HG03139 (cell line): ENCODE measurements around the gene AHNAK.
"Not testable (repeated sequence)": the region's sequence is repeated elsewhere in the genome, so short reads cannot be mapped to it uniquely, and the experiment has no call there.

Experiments
- ATAC-seq: cut with Tn5 transposase; IDR thresholded peaks from one replicate; pipeline ENCODE4 v1.9.1; 2021; ENCODE audit not compliant: unreplicated experiment

Gene AHNAK

DNA sequence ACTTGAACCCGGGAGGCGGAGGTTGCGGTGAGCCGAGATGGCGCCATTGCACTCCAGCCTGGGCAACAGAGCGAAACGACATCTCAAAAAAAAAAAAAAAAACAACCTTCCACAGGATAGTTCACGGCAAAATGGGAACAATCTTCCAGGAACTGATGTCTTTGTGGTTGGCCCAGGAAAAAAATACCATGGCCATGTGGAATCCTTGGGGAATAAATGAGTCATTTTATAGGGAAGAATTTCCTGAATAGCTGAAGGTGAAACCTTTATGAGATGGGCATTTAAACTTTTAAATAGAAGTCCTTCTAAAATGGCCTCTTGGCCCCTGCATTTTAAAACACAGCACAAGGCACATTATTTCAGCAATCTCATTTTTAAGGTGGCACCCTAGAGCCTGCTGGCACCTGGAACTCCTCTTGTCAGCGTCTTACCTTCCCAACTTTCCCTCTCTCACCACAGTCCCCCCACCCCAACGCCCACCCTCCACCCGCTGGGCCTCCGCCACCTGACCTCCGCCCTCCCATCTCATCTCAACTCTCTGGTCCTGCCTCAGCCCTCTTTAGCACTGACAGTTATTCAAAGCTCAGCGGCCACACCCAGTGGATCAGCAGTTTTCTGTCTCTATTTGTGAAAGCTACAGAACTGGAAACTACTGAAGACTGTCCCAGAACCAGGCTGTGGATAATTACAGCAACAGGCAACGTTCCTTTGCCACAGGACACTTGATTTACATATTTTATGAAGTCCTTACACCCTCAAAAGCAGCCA is 84.7 kb downstream of the AHNAK start:
- ATAC-seq, result no peak

DNA sequence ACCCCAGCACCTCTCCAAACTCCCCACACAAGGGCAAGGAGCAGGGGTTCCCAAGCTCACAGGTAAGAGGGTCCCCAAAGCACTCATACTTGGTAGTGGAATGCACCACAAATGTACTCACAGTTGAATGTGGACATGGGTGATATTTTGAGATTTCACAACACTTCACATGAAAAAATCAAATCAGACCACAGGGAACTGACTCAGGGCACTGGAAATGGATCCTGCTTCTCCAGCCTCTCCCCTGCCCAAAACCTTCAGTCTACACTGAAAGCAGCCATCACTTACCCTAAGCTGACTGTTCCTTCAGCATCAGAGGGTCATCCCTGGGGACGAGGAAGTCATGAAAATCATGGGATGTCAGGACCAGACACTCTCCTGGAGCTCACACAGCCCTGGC is 87.5 kb downstream of the AHNAK start:
- ATAC-seq, result no peak

DNA sequence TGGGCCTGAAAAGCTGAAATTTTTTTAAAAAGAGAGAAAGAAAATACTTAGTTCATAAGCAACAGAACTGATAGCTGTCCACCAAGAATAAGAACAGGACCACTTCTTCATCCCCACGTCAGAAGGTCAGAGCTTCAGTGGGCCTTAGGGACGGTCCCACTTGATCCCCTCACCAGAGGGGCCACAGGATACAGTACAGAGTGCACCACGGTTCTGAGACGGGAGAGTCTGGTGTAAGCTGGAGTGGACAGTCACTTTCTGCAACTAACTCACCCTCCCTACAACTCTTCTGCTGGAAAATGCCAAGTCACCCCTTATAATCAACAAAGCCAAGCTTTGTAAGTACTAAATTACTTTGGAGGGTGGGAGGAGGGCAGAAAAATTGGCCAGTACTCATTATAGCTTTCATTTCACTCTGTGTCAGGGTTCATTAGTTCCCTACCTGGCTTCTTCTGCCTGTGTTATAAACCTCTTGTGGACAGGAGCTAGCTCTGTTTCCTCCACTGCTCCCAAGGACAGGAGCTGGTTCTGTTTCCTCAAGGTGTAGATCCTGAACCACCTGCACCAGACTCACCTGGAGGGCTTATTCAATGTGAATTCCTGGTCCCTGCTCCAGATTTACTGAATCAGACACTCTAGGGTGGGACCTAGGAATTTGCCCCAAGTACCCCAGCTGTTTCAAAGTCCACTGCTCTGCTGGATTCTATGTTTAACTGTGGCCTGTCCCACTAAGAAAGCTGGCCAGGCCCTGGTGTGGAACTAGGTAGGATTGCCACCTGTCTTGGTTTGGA is 88.2 kb downstream of the AHNAK start:
- no peak for ATAC-seq

DNA sequence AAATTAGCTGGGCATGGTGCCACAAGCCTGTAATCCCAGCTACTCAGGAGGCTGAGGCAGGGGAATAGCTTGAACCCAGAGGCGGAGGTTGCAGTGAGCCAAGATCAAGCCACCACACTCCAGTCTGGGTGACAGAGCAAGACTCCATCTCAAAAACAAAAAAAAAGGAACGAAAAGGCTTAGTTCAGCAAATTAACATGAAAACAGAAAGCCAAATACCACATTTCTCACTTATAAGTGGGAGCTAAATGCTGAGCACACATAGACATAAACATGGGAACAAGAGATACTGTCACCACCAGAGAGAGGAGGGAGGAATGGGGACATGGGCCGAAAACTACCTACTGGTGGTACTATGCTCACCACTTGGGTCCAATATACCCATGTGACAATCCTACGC is 89.1 kb downstream of the AHNAK start:
- ATAC-seq, result no peak

DNA sequence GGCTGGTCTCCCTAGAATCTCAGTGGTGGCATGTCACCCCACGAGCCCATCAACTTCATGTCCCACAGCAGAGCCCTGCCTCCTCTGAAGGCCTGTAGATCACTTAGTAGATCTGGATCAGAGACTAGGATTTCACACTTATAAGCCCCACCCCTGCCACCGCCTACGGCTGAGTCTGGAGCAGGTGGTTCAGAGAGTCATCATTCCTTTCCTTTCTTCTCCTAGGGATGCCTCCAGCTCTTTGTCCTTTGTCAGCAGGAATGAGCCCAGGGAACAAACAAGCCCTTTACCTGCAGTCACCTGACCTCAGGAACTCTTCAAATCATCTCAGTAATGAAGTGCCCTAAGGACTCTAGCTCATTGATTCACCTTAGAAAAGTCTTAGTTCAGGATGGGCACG is 90.0 kb downstream of the AHNAK start:
- no peak for ATAC-seq

DNA sequence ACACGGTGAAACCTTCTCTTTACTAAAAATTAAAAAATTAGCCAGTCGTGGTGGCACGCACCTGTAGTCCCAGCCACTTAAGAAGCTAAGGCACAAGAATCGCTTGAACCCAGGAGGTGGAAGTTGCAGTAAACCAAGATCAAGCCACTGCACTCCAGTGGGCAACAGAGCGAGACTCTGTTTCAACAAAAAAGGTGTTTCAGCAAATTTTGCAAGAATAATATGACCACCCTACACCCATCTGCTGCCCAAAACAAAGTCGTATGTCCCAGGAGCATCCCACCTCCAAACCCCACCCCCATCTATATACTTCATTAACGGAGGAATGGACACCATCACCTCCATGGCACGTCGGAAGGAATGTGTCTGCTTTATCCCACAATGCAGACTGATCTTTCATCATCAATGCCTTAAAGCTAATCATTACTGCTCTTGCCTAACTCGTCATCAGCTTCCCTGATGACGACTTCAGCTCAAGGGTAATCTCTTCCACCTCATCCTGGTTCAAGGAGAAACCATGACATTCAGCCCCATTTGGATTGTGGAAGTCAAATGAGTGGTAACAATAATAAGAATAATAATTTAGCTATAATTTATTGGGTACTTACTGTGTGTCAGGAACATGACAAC is 93.7 kb downstream of the AHNAK start:
- ATAC-seq, result no peak

DNA sequence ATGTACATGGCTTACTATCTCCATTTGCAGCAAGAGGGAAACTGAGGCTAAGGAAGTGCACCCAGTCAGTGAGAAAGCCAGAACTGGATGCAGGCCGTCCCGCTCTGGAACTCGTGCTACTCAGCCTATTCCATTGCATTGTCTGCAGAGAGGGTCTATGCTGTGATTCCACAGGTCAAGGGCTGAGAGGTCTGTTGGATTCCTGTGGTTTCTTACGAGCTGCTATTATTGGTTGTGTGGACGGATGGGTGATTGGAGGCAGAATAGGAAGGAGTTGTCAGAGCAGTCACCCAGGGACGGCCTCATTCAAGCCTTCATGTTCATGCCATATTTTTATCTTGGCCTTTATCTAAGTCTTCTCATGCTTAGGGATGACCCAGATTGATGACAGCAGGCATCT is 94.3 kb downstream of the AHNAK start:
- ATAC-seq, result no peak

DNA sequence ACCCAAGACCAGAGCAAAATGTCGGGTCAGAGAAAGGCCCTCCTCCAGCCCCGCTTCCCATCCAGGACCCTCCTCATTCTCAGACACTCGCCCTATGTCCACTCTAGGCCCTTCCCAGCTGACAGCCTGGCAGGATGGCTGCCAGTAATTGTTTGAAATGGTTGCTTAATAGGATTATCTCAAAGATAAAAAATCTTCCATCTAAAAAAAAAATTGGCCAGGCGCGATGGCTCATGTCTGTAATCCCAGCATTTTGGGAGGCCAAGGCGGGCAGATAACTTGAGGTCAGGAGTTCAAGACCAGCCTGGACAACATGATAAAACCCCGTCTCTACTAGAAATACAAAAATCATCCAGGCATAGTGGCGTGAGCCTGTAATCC is 95.4 kb downstream of the AHNAK start:
- ATAC-seq, result no peak

DNA sequence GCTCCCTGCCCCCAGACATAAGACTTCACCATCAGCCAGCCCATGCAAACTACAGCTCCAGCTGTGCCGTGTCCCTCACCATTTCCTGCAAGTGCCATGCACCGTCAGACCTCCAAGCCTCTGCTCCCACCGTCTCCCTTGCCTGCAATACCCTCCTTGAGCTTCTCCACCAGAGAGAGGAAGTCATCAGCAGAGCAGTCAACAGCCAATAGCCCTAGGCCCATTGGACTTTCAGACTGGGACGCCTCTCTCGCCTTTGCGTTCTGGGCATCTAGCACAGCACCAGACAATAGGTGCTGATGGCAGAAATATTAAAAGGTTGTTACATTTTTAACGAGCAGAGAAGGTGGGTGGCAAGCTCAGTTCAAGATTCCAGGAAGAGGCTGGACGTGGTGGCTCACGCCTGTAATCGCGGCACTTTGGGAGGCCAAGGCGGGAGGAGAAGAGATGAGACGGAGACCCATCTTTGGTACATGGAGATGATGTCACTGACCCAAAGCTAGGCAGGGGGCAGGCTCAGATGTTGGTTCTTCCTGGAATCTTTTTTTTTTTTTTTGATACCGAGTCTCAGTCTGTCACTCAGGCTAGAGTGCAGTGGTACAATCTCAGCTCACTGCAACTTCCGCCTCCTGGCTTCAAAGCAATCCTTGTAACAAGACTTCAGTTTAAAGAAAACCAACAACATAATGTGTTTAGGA is 95.9 kb downstream of the AHNAK start:
- no peak for ATAC-seq

DNA sequence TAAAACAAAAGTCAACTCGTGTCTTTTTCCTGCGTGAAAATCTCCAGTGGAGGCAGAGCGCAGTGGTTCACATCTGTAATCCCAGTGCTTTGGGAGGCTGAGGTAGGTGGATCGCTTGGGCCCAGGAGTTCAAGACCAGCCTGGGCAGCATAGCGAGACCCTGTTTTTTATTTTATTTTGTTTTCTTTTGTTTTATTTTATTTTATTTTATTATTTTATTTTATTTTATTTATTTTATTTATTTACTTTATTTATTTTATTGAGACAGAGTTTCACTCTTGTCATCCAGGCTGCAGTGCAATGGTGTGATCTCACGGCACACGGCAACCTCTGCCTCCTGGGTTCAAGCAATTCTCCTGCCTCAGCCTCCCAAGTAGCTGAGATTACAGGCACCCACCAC is 96.7 kb downstream of the AHNAK start:
- ATAC-seq, result not testable (repeated sequence)

DNA sequence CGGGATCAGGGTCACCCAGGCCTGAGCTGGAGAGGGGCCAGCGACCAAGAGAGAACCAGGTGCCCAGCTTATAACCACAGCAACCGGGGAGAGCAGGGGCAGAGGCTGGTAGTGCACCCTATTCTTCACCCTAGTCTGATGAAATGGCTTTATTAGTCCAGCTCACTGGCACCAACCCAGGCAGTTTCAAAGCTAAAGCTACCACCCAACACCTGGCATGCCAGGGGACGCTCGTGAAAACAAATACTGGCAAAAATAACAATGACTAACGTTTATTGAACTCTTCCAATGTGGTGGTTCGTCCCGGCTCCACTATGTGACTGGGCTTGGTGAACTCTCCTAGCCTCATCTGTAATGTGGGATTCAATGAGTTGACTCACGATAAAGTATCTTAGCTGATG is 97.2 kb downstream of the AHNAK start:
- ATAC-seq, result no peak

DNA sequence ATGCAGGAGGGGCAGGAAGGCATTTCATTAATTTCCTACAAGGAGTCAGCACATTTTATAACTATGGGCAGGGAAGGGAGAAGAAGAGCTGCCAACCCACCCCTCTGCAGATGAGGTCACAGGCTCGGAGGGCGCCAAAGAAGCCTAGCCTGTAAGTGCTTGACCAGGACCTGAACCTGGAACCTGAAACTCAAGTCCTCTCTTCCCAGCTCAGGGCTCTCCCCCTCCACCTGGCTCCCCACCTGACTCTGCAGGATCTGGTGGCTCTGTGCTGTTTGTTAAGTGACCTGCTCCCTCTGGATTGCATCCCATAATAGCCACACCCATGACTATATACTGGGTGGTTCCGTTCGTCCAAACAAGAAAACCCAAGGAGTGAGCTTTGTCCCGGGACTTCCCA is 100.5 kb downstream of the AHNAK start:
- ATAC-seq, result no peak

DNA sequence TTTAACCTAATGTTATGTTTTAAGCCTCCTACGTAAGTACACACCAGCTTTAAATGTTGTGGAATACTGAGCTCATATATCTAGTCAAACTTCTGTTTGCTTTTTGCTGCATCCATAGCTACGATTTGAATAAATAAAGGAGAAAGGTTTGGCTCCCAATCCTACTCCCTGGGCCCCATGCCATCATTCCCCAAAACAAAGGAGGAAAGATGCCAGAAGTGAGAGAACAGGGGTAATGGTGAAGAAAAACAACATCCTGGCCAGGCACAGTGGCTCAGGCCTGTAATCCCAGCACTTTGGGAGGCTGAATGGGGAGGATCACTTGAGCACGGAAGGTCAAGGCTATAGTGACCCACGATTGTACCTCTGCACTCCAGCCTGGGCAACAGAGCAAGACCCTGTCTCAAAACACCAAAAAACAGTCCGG is 101.3 kb downstream of the AHNAK start:
- ATAC-seq, result no peak

DNA sequence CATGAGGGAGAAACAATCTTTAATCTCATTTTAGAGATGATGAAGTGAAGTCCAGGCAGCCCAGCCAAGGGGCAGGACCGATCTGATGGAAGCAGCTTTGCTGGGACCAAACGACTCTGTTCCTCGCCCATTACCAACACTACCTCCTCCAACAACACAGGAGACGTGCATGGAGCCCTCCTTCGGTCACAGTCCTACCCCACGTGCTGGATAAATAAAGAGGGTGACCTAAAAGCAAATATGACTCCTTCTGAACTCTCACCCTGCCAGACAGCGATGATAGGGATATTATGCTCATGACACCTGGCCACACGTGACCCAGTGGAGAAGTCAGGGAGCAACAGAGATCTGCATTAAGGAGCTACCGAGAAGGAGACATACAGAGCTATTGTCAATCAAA is 101.8 kb downstream of the AHNAK start:
- ATAC-seq, result no peak

DNA sequence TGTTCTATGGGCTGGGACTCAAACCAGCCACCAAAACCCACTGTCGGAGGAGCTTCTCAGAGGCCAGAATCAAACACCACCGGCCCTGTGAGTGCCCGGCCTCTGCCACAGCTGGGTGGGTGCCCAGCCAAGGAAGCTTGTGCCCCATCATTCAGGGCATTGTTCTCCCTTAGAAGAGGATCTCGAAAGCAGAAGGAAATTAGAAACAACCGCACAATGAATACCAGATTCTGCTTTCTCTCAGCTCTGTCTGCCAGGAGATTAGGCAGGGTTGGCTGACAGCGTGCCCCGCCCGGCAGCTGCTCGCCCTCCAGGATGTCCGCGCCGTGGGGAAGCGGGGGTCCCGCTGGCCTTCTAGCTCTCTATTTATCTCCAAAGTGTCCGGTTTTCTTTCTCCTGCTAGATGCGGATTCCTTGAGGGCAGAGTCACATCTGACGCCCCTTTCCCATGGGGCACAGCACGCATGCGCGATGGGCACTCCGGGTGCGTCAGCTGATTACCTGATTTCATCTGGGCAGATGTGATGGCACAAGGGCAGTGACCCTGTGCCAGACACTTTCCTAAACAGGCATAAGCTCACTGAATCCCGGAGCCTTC is 102.3 kb downstream of the AHNAK start:
- ATAC-seq, result no peak

DNA sequence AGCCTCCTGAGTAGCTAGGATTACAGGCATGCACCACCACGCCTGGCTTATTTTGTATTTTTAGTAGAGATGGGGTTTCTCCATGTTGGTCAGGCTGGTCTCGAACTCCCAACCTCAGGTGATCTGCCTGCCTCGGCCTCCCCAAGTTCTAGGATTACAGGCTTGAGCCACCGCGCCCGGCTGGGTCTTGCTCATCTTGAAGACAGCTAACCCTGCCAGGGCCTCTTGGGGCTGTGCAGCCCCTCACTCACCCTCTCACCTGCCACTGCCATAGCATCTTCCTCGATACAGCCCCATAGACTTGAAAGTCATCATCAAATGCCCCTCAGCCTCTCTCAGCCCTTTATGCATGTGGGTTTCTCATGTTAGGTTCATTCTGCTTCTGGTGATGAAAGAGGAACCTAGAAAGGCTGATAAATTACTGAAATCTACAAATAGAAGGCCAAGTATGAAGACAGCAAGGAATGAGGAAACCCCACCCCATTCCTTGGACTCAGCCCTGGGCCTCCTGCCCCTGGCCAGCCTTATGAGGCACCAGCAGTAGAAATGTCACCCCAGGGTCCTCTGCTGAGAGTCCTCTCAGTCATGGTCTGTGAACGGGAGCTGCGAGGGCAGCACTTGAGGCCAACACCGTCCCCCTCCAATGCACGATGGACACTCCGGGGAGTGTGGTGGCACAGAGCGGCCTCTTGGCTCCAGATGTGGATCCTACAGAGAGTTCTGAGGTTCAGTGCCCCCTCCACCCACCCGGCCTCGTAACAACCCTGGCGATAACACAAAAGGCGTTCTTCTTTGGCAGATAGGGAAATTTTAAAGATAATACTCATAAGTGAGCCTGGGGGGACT is 103.0 kb downstream of the AHNAK start:
- no peak for ATAC-seq

DNA sequence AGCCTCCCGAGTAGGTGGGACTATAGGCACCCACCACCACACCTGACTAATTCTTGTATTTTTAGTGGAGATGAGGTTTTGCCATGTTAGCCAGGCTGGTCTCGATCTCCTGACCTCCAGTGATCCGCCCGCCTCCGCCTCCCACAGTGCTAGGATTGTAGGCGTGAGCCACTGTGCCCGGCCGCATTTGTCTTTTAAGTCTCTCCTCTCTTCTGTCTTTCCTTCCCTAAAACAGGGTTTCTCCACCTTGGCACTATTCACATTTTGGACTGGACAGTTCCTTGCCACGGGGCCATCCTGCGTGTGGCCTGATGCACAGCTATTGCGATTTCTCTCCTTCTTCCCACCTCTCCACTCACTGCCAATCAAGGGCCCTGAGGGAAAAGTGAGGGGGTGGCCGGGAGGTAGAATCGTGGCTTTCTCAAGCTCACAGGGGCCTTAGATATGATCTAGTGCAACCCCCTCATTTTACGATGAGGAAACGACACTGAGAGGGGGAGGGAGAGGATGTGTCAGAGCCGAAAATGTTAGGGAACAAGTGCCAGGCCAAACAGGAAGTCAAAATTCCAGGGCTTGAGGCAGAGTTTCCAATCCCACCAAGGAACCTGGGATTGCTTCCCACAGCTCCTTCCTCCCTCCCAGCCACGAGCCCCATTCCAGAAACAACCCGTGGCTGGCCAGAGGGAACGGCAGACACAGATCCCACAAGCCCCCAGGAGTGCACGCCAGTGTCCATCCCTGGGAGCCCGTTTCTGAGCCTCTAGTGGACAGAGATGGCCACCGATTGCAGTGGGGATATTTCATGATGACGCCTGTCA is 106.6 kb downstream of the AHNAK start:
- no peak for ATAC-seq

DNA sequence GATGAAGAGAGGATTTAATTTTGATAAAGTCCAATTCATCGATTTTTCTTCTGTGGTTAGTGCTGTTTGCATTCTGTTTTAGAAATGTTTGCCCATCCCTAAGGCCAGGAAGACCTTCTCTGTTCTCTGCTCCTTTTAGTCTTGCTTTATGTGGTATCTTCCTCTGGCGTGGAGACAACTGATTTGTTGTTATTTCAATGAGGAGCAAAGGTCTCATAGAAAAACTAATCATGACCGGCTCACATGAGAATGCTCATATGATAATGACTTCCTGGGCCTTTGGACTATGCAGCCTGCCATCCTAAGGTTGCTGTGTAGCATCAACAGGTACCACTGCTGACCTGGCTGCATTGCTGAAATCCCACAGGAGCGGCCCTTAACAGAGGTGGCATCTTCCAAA is 108.0 kb downstream of the AHNAK start:
- no peak for ATAC-seq

DNA sequence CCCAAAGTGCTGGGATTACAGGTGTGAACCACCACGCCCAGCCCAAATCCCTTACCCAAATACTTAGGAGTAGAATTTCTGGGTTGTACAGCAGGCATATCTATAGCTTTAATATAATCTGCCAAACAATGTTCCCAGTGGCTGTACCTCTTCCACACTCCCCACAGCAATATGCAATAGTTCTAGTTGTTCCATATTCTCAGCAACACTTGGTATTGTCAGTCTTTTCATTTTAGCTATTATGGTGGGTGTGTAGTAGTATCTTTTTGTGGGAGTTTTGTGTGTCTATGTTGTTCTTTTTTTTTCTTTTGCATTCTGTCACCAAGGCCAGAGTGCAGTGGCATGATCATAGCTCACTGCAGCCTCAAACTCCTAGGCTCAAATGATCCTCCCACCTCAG is 109.0 kb downstream of the AHNAK start:
- no peak for ATAC-seq
